IMR-90 (cell line): Measurements from ENCODE around the gene DIP2C. TPM values are rescaled to one million over a fixed set of nuclear protein-coding genes. Genes with fewer than 3 reads are reported as not detected.

ENCODE experiments used
- ATAC-seq: fragments of 200-7000 bp; cut with Tn5 transposase; 2 replicates; pipeline ENCODE4 v1.9.1; 2020; ENCODE audit warnings: low read depth, mild to moderate bottlenecking, moderate library complexity
- BruUV-seq: library from RNA; stranded (reverse); fragments of 400-500 nt; replicated peaks from 2 replicates; lab custom pipeline; 2021; lab: Mats Ljungman, UMichigan
- CTCF ChIA-PET: fragments of 300-600 bp; formaldehyde crosslinking; extraction: SDS; loops from one replicate; lab custom pipeline; 2021; ENCODE audit warnings: antibody characterized with exemption; lab: Yijun Ruan, JAX
- POLR2A ChIA-PET: fragments of 300-600 bp; sonication (Branson Sonifier 250); formaldehyde crosslinking; loops from one replicate; lab custom pipeline; 2022; ENCODE audit warnings: antibody characterized with exemption; ENCODE audit not compliant: unreplicated experiment; lab: Charles Lee
- DNase-seq: peaks from one replicate; pipeline ENCODE4 v3.0.0; 2013
- H2AFZ ChIP-seq: replicated peaks from 2 replicates; pipeline ENCODE3; 2013; ENCODE audit warnings: low read length, mild to moderate bottlenecking; ENCODE audit not compliant: poor library complexity
- H2AK5ac ChIP-seq: 2 replicates; pipeline ENCODE4 v1.6.1; 2013; ENCODE audit warnings: low read depth, low read length, inconsistent platforms
- H2AK9ac ChIP-seq: replicated peaks from 2 replicates; pipeline ENCODE3; 2013; ENCODE audit warnings: mild to moderate bottlenecking, low read depth, low read length, moderate library complexity; ENCODE audit not compliant: poor library complexity
- H2BK120ac ChIP-seq: 2 replicates; pipeline ENCODE4 v1.6.1; 2013; ENCODE audit warnings: low read depth, low read length, inconsistent platforms
- H2BK15ac ChIP-seq: 3 replicates; pipeline ENCODE4 v1.6.1; 2013; ENCODE audit warnings: low read depth, low read length, inconsistent platforms
- H2BK20ac ChIP-seq: 2 replicates; pipeline ENCODE4 v1.6.1; 2013; ENCODE audit warnings: low read depth, mild to moderate bottlenecking, inconsistent platforms, low read length, moderate library complexity
- H2BK5ac ChIP-seq: 2 replicates; pipeline ENCODE4 v1.6.1; 2013; ENCODE audit warnings: mild to moderate bottlenecking, low read depth, low read length, inconsistent platforms; ENCODE audit not compliant: poor library complexity, severe bottlenecking
- H3K14ac ChIP-seq: replicated peaks from 2 replicates; pipeline ENCODE4 v1.6.1; 2013; ENCODE audit warnings: low read depth, low read length, inconsistent platforms
- H3K18ac ChIP-seq: 2 replicates; pipeline ENCODE4 v1.6.1; 2013; ENCODE audit warnings: low read depth, low read length, control low read depth
- H3K23ac ChIP-seq: 2 replicates; pipeline ENCODE4 v1.6.1; 2013; ENCODE audit warnings: low read depth, low read length, inconsistent platforms
- H3K27ac ChIP-seq: 2 replicates; pipeline ENCODE4 v1.5.1; 2013; ENCODE audit warnings: mild to moderate bottlenecking, control low read depth, low read length; ENCODE audit not compliant: insufficient read depth
- H3K27me3 ChIP-seq: 2 replicates; pipeline ENCODE4 v1.6.1; 2013; ENCODE audit warnings: low read length; ENCODE audit not compliant: control insufficient read depth, insufficient read depth
- H3K36me3 ChIP-seq: 2 replicates; pipeline ENCODE4 v1.6.1; 2013; ENCODE audit warnings: low read length, mixed read lengths; ENCODE audit not compliant: control insufficient read depth, insufficient read depth
- H3K4ac ChIP-seq: 2 replicates; pipeline ENCODE4 v1.6.1; 2013; ENCODE audit warnings: low read depth, low read length, inconsistent platforms
- H3K4me1 ChIP-seq: 2 replicates; pipeline ENCODE4 v1.6.1; 2013; ENCODE audit warnings: low read length, mixed read lengths; ENCODE audit not compliant: control insufficient read depth, insufficient read depth
- H3K4me2 ChIP-seq: 2 replicates; pipeline ENCODE4 v1.6.1; 2013; ENCODE audit warnings: low read depth, mild to moderate bottlenecking, control low read depth, low read length, moderate library complexity
- H3K4me3 ChIP-seq: 2 replicates; pipeline ENCODE4 v1.5.1; 2013; ENCODE audit warnings: low read depth, mild to moderate bottlenecking, control low read depth, low read length, moderate library complexity; ENCODE audit not compliant: insufficient read depth
- H3K56ac ChIP-seq: 2 replicates; pipeline ENCODE4 v1.6.1; 2013; ENCODE audit warnings: low read length, inconsistent platforms; ENCODE audit not compliant: insufficient read depth; ENCODE audit errors: extremely low read depth
- H3K79me1 ChIP-seq, 2 experiments: 2 replicates each; pipeline ENCODE4 v1.6.1; 2013; ENCODE audit warnings: low read length in 2 of 2, inconsistent platforms in 1 of 2, low read depth in 1 of 2
- H3K9ac ChIP-seq: 2 replicates; pipeline ENCODE4 v1.6.1; 2013; ENCODE audit warnings: low read depth, low read length, control low read depth
- H3K9me1 ChIP-seq: 2 replicates; pipeline ENCODE4 v1.6.1; 2013; ENCODE audit warnings: low read length, inconsistent platforms; ENCODE audit not compliant: insufficient read depth
- H3K9me3 ChIP-seq: 2 replicates; pipeline ENCODE4 v1.6.1; 2013; ENCODE audit warnings: low read length; ENCODE audit not compliant: control insufficient read depth, insufficient read depth
- H4K20me1 ChIP-seq: 2 replicates; pipeline ENCODE4 v1.6.1; 2013; ENCODE audit warnings: low read length, inconsistent platforms; ENCODE audit not compliant: insufficient read depth
- H4K5ac ChIP-seq: 2 replicates; pipeline ENCODE4 v1.6.1; 2013; ENCODE audit warnings: mild to moderate bottlenecking, low read depth, low read length, control low read depth
- H4K8ac ChIP-seq, 2 experiments: 2 replicates each; pipeline ENCODE4 v1.6.1; 2013; ENCODE audit warnings: low read depth in 2 of 2, low read length in 2 of 2, control low read depth in 1 of 2, inconsistent platforms in 1 of 2
- H4K91ac ChIP-seq: 2 replicates; pipeline ENCODE4 v1.6.1; 2013; ENCODE audit warnings: low read depth, low read length, inconsistent platforms; ENCODE audit not compliant: insufficient read depth
- BHLHE40 ChIP-seq: fragments of 150-350 bp; IDR thresholded peaks from 2 replicates; pipeline ENCODE4 v1.6.1; 2016; ENCODE audit warnings: mild to moderate bottlenecking, low read depth, low read length
- CEBPB ChIP-seq: IDR thresholded peaks from 2 replicates; pipeline ENCODE4 v1.6.1; 2012; ENCODE audit warnings: low read depth, low read length, improper control_type of control experiment
- CHD1 ChIP-seq: IDR thresholded peaks from 2 replicates; pipeline ENCODE4 v1.6.1; 2012; ENCODE audit warnings: low read depth, low read length, improper control_type of control experiment
- FOS ChIP-seq: fragments of 150-350 bp; IDR thresholded peaks from 2 replicates; pipeline ENCODE4 v1.6.1; 2016; ENCODE audit warnings: low read depth, low read length
- MAFK ChIP-seq: IDR thresholded peaks from 2 replicates; pipeline ENCODE4 v1.6.1; 2012; ENCODE audit warnings: low read depth, low read length, improper control_type of control experiment
- MAZ ChIP-seq: IDR thresholded peaks from 2 replicates; pipeline ENCODE4 v1.6.1; 2012; ENCODE audit warnings: low read depth, mild to moderate bottlenecking, low read length, improper control_type of control experiment, moderate library complexity, borderline replicate concordance
- RCOR1 ChIP-seq: IDR thresholded peaks from 2 replicates; pipeline ENCODE4 v1.6.1; 2012; ENCODE audit warnings: mild to moderate bottlenecking, low read length, improper control_type of control experiment; ENCODE audit not compliant: insufficient replicate concordance
- RFX5 ChIP-seq: IDR thresholded peaks from 2 replicates; pipeline ENCODE4 v1.8.0; 2012; ENCODE audit warnings: low read depth, mild to moderate bottlenecking, low read length, moderate library complexity
- SMC3 ChIP-seq: fragments of 150-350 bp; IDR thresholded peaks from 2 replicates; pipeline ENCODE4 v1.6.1; 2016; ENCODE audit warnings: low read depth, mild to moderate bottlenecking, antibody characterized with exemption, low read length, moderate library complexity
- WGBS, 2 experiments: methylation state at CpG; one replicate each; pipeline versions ENCODE4 v1.1.5 to v1.1.7; 2013; ENCODE audit warnings: missing lambda C conversion rate in 2 of 2; ENCODE audit not compliant: insufficient read length in 1 of 2; ENCODE audit errors: extremely low coverage in 2 of 2; 5-methylcytosine and 5-hydroxymethylcytosine counted together
- dilution Hi-C: fragments of 300-500 bp; cut with HindIII; formaldehyde crosslinking; loops from one replicate; pipeline ENCODE4 v1.14.3; 2018; ENCODE audit warnings: low sequenced_read_pairs; ENCODE audit not compliant: unreplicated experiment
- in situ Hi-C: fragments of 300-500 bp; cut with MboI; formaldehyde crosslinking; loops from 3 replicates; pipeline ENCODE4 v1.14.3; 2019; ENCODE audit warnings: low sequenced_read_pairs, inconsistent platforms, mixed read lengths
- intact Hi-C: fragments of 100-400 bp; cut with micrococcal nuclease; formaldehyde crosslinking; loops from 2 replicates; pipeline ENCODE4 v1.10.0; 2022
- polyA plus RNA-seq, 3 experiments: library from polyadenylated mRNA; depleted of rRNA; stranded (reverse); fragments of >200 nt; gene quantifications; 2 replicates each; pipeline ENCODE4 v1.2.3, GENCODE V29; 2012; ENCODE audit warnings: low replicate concordance in 1 of 3
- total RNA-seq: library from RNA; depleted of rRNA; stranded (reverse); fragments of >200 nt; gene quantifications from 2 replicates; pipeline ENCODE4 v1.2.3, GENCODE V29; 2012
- TF ChIP-seq, protein P1 (sequence below): fragments of 150-350 bp; IDR thresholded peaks from 2 replicates; pipeline ENCODE4 v1.6.1; 2017; ENCODE audit warnings: mild to moderate bottlenecking, antibody characterized with exemption, low read length, low read depth

Gene DIP2C
- total and polyA plus RNA-seq, 2 of the 4 experiments (the other 2 are of a cell fraction), result 8.6 to 17.3 TPM

DNA sequence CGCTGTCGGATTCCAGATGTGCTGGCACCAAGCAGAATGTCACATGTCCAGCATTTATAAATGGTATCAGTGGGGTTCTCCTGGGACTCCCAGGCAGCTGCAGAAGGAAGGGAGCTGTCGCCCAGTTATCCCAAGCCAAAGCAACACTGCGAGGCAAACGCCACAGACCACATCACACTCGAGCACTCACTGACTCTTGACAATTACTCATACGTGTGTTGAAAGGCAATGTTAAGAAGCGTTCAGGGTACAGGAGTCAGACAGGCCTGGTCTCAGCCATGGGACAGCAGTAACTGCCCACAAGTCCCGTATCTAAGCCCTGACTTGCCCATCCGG, 113.4 kb downstream of the DIP2C start (continued):
- TF ChIP-seq MAFK (no peak), CEBPB (no peak)

GRCh38 chr10:575402-576129, 113.9 kb downstream of the DIP2C start:
- Histone ChIP-seq H2AFZ (no peak overlapping the region), H3K4me1 (peaks cover 6% of the 10 kb centered on the region), H2AK5ac (no peak overlapping the region), H3K23ac (no peak overlapping the region), H3K27me3 (no peaks in the 10 kb centered on the region), H3K27ac (no peak overlapping the region), H4K20me1 (peaks cover 87% of the 10 kb centered on the region), H3K36me3 (no peaks in the 10 kb centered on the region), H3K79me1 (peaks cover 58 to 93% of the 10 kb centered on the region in 2 experiments), H4K91ac (no peak overlapping the region), H4K5ac (no peak overlapping the region), H3K9me3 (no peaks in the 10 kb centered on the region), H2BK20ac (no peak overlapping the region), H3K9me1 (peaks cover 38% of the 10 kb centered on the region), H3K14ac (no peak overlapping the region), H2BK15ac (no peak overlapping the region), H2BK120ac (no peak overlapping the region), H3K4me3 (no peak overlapping the region), H3K4ac (no peak overlapping the region), H2BK5ac (no peak overlapping the region), H3K4me2 (no peak overlapping the region), H2AK9ac (no peak overlapping the region), H4K8ac (no peak overlapping the region), H3K56ac (no peak overlapping the region), H3K9ac (no peak overlapping the region), H3K18ac (no peak overlapping the region)
- DNase-seq (no peak), ATAC-seq (no peak)
- in situ Hi-C loops, result no loop called here
- ChIA-PET POLR2A (no interaction called here), CTCF (no interaction called here)
- intact Hi-C loops, result no loop called here
- 66% methylated on average over 10 of the region's 16 CpGs; no CpG with 5 or more reads in 1 of the 2 experiments for WGBS, 2 experiments
- BruUV-seq, result no TSS peak
- TF ChIP-seq MAFK (no peak), SMC3 (no peak), CHD1 (no peak), FOS (no peak), MAZ (no peak), RFX5 (no peak), BHLHE40 (no peak), RCOR1 (no peak)
- TF ChIP-seq, protein P1, sequence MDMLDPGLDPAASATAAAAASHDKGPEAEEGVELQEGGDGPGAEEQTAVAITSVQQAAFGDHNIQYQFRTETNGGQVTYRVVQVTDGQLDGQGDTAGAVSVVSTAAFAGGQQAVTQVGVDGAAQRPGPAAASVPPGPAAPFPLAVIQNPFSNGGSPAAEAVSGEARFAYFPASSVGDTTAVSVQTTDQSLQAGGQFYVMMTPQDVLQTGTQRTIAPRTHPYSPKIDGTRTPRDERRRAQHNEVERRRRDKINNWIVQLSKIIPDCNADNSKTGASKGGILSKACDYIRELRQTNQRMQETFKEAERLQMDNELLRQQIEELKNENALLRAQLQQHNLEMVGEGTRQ, result no peak
- dilution Hi-C loops, result no loop called here
